ENCODE results near the gene C10orf53. TPM values are rescaled to one million over a fixed set of nuclear protein-coding genes. Genes with fewer than 3 reads are reported as not detected.
A peak's percentile ranks its signal among the peaks of the same experiment; 100 is the strongest.

The C10orf53 gene
- polyA plus RNA-seq, 4 donors: not detected

- H3K27me3 ChIP-seq (ENCODE audit: control insufficient read depth in 3 of 3, insufficient read depth in 3 of 3, low read length in 3 of 3): peaks cover 0 to 7% (median 2%) of the 10 kb centered on the region in 3 donors
- FAIRE-seq: no peak
- no peak for DNase-seq
- no peak overlapping the region for H3K4me3 ChIP-seq (ENCODE audit: low read depth in 1 of 3, low read length in 3 of 3)
- no peaks in the 10 kb centered on the region for H3K36me3 ChIP-seq (ENCODE audit: control insufficient read depth in 3 of 3, insufficient read depth in 2 of 3, low read depth in 1 of 3, low read length in 3 of 3)
- no peaks in the 10 kb centered on the region for H3K9me3 ChIP-seq (ENCODE audit: control insufficient read depth in 2 of 2, insufficient read depth in 1 of 2, low read depth in 1 of 2, low read length in 1 of 2)
- 71 to 79% (median 75%) methylated on average over 7 of the region's 7 CpGs for WGBS, 3 donors
- H3K4me1 ChIP-seq (ENCODE audit: control insufficient read depth in 3 of 3, insufficient read depth in 2 of 3, low read depth in 1 of 3, low read length in 2 of 3): no peaks in the 10 kb centered on the region
- no peak overlapping the region for H3K27ac ChIP-seq (ENCODE audit: low read depth in 1 of 3, low read length in 2 of 3)
Observed at GRCh38 chr10:49644035-49644646, 35.3 kb upstream of the C10orf53 start.

GRCh38 chr10:49645417-49645816, 34.0 kb upstream of the C10orf53 start:
- Histone ChIP-seq H3K9me3 (ENCODE audit: control insufficient read depth in 2 of 2, insufficient read depth in 1 of 2, low read depth in 1 of 2, low read length in 1 of 2) (no peaks in the 10 kb centered on the region), H3K27me3 (ENCODE audit: control insufficient read depth in 3 of 3, insufficient read depth in 3 of 3, low read length in 3 of 3) (peaks cover 0 to 2% (median 1%) of the 10 kb centered on the region in 3 donors), H3K4me3 (ENCODE audit: low read depth in 1 of 3, low read length in 3 of 3) (no peak overlapping the region), H3K4me1 (ENCODE audit: control insufficient read depth in 3 of 3, insufficient read depth in 2 of 3, low read depth in 1 of 3, low read length in 2 of 3) (no peaks in the 10 kb centered on the region), H3K36me3 (ENCODE audit: control insufficient read depth in 3 of 3, insufficient read depth in 2 of 3, low read depth in 1 of 3, low read length in 3 of 3) (no peaks in the 10 kb centered on the region), H3K27ac (ENCODE audit: low read depth in 1 of 3, low read length in 2 of 3) (no peak overlapping the region)
- 77 to 88% (median 85%) methylated on average over 8 of the region's 8 CpGs for WGBS, 3 donors
- FAIRE-seq (no peak), DNase-seq (no peak)

- FAIRE-seq (no peak), DNase-seq (no peak)
- 88 to 93% (median 92%) methylated on average over 22 of the region's 22 CpGs for WGBS, 3 donors
- Histone ChIP-seq H3K27me3 (ENCODE audit: control insufficient read depth in 3 of 3, insufficient read depth in 3 of 3, low read length in 3 of 3) (peaks cover 0 to 2% (median 0%) of the 10 kb centered on the region in 3 donors), H3K9me3 (ENCODE audit: control insufficient read depth in 2 of 2, insufficient read depth in 1 of 2, low read depth in 1 of 2, low read length in 1 of 2) (no peaks in the 10 kb centered on the region), H3K4me1 (ENCODE audit: control insufficient read depth in 3 of 3, insufficient read depth in 2 of 3, low read depth in 1 of 3, low read length in 2 of 3) (peaks cover 0 to under 1% (median 0%) of the 10 kb centered on the region in 3 donors), H3K36me3 (ENCODE audit: control insufficient read depth in 3 of 3, insufficient read depth in 2 of 3, low read depth in 1 of 3, low read length in 3 of 3) (no peaks in the 10 kb centered on the region), H3K4me3 (ENCODE audit: low read depth in 1 of 3, low read length in 3 of 3) (no peak overlapping the region), H3K27ac (ENCODE audit: low read depth in 1 of 3, low read length in 2 of 3) (no peak overlapping the region)
Observed at GRCh38 chr10:49645871-49646870, 33.3 kb upstream of the C10orf53 start.

GRCh38 chr10:49647554-49647953, 31.9 kb upstream of the C10orf53 start:
- no peak overlapping the region for H3K27ac ChIP-seq (ENCODE audit: low read depth in 1 of 3, low read length in 2 of 3)
- peaks cover 0 to 13% (median under 1%) of the 10 kb centered on the region in 3 donors for H3K4me1 ChIP-seq (ENCODE audit: control insufficient read depth in 3 of 3, insufficient read depth in 2 of 3, low read depth in 1 of 3, low read length in 2 of 3)
- DNase-seq (no peak), FAIRE-seq (no peak)
- H3K36me3 ChIP-seq (ENCODE audit: control insufficient read depth in 3 of 3, insufficient read depth in 2 of 3, low read depth in 1 of 3, low read length in 3 of 3): no peaks in the 10 kb centered on the region
- no peaks in the 10 kb centered on the region for H3K9me3 ChIP-seq (ENCODE audit: control insufficient read depth in 2 of 2, insufficient read depth in 1 of 2, low read depth in 1 of 2, low read length in 1 of 2)
- no peak overlapping the region for H3K4me3 ChIP-seq (ENCODE audit: low read depth in 1 of 3, low read length in 3 of 3)
- H3K27me3 ChIP-seq (ENCODE audit: control insufficient read depth in 3 of 3, insufficient read depth in 3 of 3, low read length in 3 of 3): peaks cover 0 to 2% (median 0%) of the 10 kb centered on the region in 3 donors
- 83 to 89% (median 88%) methylated on average over 4 of the region's 4 CpGs for WGBS, 3 donors

- FAIRE-seq (no peak), DNase-seq (no peak)
- 74 to 83% (median 75%) methylated on average over 18 of the region's 18 CpGs for WGBS, 3 donors
- no peak overlapping the region for H3K27ac ChIP-seq (ENCODE audit: low read depth in 1 of 3, low read length in 2 of 3)
- no peak overlapping the region for H3K4me3 ChIP-seq (ENCODE audit: low read depth in 1 of 3, low read length in 3 of 3)
- H3K27me3 ChIP-seq (ENCODE audit: control insufficient read depth in 3 of 3, insufficient read depth in 3 of 3, low read length in 3 of 3): peaks cover 0 to 2% (median 0%) of the 10 kb centered on the region in 3 donors
- no peaks in the 10 kb centered on the region for H3K36me3 ChIP-seq (ENCODE audit: control insufficient read depth in 3 of 3, insufficient read depth in 2 of 3, low read depth in 1 of 3, low read length in 3 of 3)
- peaks cover 0 to 19% (median 3%) of the 10 kb centered on the region in 3 donors for H3K4me1 ChIP-seq (ENCODE audit: control insufficient read depth in 3 of 3, insufficient read depth in 2 of 3, low read depth in 1 of 3, low read length in 2 of 3)
- no peaks in the 10 kb centered on the region for H3K9me3 ChIP-seq (ENCODE audit: control insufficient read depth in 2 of 2, insufficient read depth in 1 of 2, low read depth in 1 of 2, low read length in 1 of 2)
Observed at GRCh38 chr10:49647985-49648795, 31.3 kb upstream of the C10orf53 start.

GRCh38 chr10:49649294-49649693, 30.2 kb upstream of the C10orf53 start:
- DNase-seq (peak in 1 of 2 donors; percentile 46), FAIRE-seq (no peak)
- Histone ChIP-seq H3K27me3 (ENCODE audit: control insufficient read depth in 3 of 3, insufficient read depth in 3 of 3, low read length in 3 of 3) (peaks cover 0 to 2% (median 0%) of the 10 kb centered on the region in 3 donors), H3K27ac (ENCODE audit: low read depth in 1 of 3, low read length in 2 of 3) (no peak overlapping the region), H3K4me3 (ENCODE audit: low read depth in 1 of 3, low read length in 3 of 3) (no peak overlapping the region), H3K36me3 (ENCODE audit: control insufficient read depth in 3 of 3, insufficient read depth in 2 of 3, low read depth in 1 of 3, low read length in 3 of 3) (no peaks in the 10 kb centered on the region), H3K9me3 (ENCODE audit: control insufficient read depth in 2 of 2, insufficient read depth in 1 of 2, low read depth in 1 of 2, low read length in 1 of 2) (no peaks in the 10 kb centered on the region), H3K4me1 (ENCODE audit: control insufficient read depth in 3 of 3, insufficient read depth in 2 of 3, low read depth in 1 of 3, low read length in 2 of 3) (peaks cover 0 to 25% (median 3%) of the 10 kb centered on the region in 3 donors)
- WGBS, 3 donors: 19 to 32% (median 30%) methylated on average over 17 of the region's 17 CpGs

GRCh38 chr10:49649936-49650723, 29.3 kb upstream of the C10orf53 start:
- DNase-seq (no peak), FAIRE-seq (no peak)
- Histone ChIP-seq H3K9me3 (ENCODE audit: control insufficient read depth in 2 of 2, insufficient read depth in 1 of 2, low read depth in 1 of 2, low read length in 1 of 2) (no peaks in the 10 kb centered on the region), H3K27me3 (ENCODE audit: control insufficient read depth in 3 of 3, insufficient read depth in 3 of 3, low read length in 3 of 3) (peaks cover 0 to 2% (median 0%) of the 10 kb centered on the region in 3 donors), H3K4me3 (ENCODE audit: low read depth in 1 of 3, low read length in 3 of 3) (no peak overlapping the region), H3K4me1 (ENCODE audit: control insufficient read depth in 3 of 3, insufficient read depth in 2 of 3, low read depth in 1 of 3, low read length in 2 of 3) (peaks cover 0 to 25% (median 3%) of the 10 kb centered on the region in 3 donors), H3K27ac (ENCODE audit: low read depth in 1 of 3, low read length in 2 of 3) (no peak overlapping the region), H3K36me3 (ENCODE audit: control insufficient read depth in 3 of 3, insufficient read depth in 2 of 3, low read depth in 1 of 3, low read length in 3 of 3) (no peaks in the 10 kb centered on the region)
- WGBS, 3 donors: 64 to 75% (median 64%) methylated on average over 8 of the region's 8 CpGs
